Stimulated activated naive CD8-positive, alpha-beta T cell treated with anti-CD3 and anti-CD28 coated beads, Interleukin-15, Interleukin-2, amounts not matched to agents 100 ng/mL and 50 ng/mL, for 24 hours (primary cell): Measurements from ENCODE around the gene MINPP1.

Experiments
- H3K27ac Mint-ChIP-seq: one replicate; pipeline ENCODE4 v1.8.0; 2021; ENCODE audit warnings: mild to moderate bottlenecking, mixed read lengths
- H3K27me3 Mint-ChIP-seq: one replicate; pipeline ENCODE4 v1.8.0; 2021; ENCODE audit warnings: mixed read lengths
- H3K36me3 Mint-ChIP-seq: one replicate; pipeline ENCODE4 v1.8.0; 2021; ENCODE audit warnings: low read depth, mixed read lengths
- H3K4me1 Mint-ChIP-seq: one replicate; pipeline ENCODE4 v1.8.0; 2021; ENCODE audit warnings: low read depth, mixed read lengths
- H3K4me3 Mint-ChIP-seq: one replicate; pipeline ENCODE4 v1.8.0; 2021; ENCODE audit warnings: mild to moderate bottlenecking, mixed read lengths
- H3K9me3 Mint-ChIP-seq: one replicate; pipeline ENCODE4 v1.8.0; 2021; ENCODE audit warnings: mixed read lengths

Gene MINPP1

GRCh38 chr10:87544721-87545120 is 40.0 kb downstream of the MINPP1 start:
- Mint-ChIP-seq H3K4me1 (peaks cover 17% of the 10 kb centered on the region), H3K36me3 (peaks cover 34% of the 10 kb centered on the region), H3K27me3 (no peaks in the 10 kb centered on the region), H3K4me3 (no peak overlapping the region), H3K9me3 (peaks cover 18% of the 10 kb centered on the region), H3K27ac (no peak overlapping the region)

DNA sequence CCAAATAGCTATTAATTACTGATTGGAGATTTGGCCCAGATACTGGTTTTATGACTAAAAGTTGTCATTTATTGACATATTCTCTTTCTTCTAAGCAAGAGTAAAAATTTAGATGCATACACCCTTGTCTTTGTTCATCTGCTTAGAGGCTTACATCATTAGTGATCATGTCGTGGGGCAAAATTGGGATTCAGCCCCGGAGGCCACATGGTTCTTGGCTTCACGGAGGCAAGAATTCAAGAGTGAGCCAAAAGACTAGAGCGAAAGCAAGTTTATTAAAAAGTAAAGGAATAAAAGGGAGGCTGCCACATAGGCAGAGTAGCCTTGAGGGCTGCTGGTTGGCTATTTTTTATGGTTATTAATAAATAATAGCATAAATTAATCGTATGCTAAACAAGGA is 41.1 kb downstream of the MINPP1 start:
- Mint-ChIP-seq H3K27me3 (no peaks in the 10 kb centered on the region), H3K4me3 (no peak overlapping the region), H3K36me3 (peaks cover 33% of the 10 kb centered on the region), H3K9me3 (peaks cover 18% of the 10 kb centered on the region), H3K4me1 (peaks cover 16% of the 10 kb centered on the region), H3K27ac (no peak overlapping the region)

GRCh38 chr10:87546210-87546609 is 41.5 kb downstream of the MINPP1 start:
- H3K36me3 Mint-ChIP-seq: peaks cover 33% of the 10 kb centered on the region
- H3K9me3 Mint-ChIP-seq: peaks cover 18% of the 10 kb centered on the region
- no peaks in the 10 kb centered on the region for H3K27me3 Mint-ChIP-seq
- peaks cover 21% of the 10 kb centered on the region for H3K4me1 Mint-ChIP-seq
- no peak overlapping the region for H3K4me3 Mint-ChIP-seq
- H3K27ac Mint-ChIP-seq: no peak overlapping the region

- peaks cover 22% of the 10 kb centered on the region for H3K4me1 Mint-ChIP-seq
- no peak overlapping the region for H3K4me3 Mint-ChIP-seq
These were observed 42.3 kb downstream of the MINPP1 start for GRCh38 chr10:87546971-87547413.

GRCh38 chr10:87547734-87548311 is 43.1 kb downstream of the MINPP1 start:
- H3K4me3 Mint-ChIP-seq: no peak overlapping the region
- peaks cover 26% of the 10 kb centered on the region for H3K36me3 Mint-ChIP-seq
- peaks cover 5% of the 10 kb centered on the region for H3K9me3 Mint-ChIP-seq
- no peak overlapping the region for H3K27ac Mint-ChIP-seq
- H3K4me1 Mint-ChIP-seq: peaks cover 24% of the 10 kb centered on the region
- no peaks in the 10 kb centered on the region for H3K27me3 Mint-ChIP-seq

More at GRCh38 chr10:87546971-87547413, 42.3 kb downstream of the MINPP1 start:
- Mint-ChIP-seq H3K27me3 (no peaks in the 10 kb centered on the region), H3K9me3 (peaks cover 11% of the 10 kb centered on the region), H3K36me3 (peaks cover 26% of the 10 kb centered on the region), H3K27ac (no peak overlapping the region)

DNA sequence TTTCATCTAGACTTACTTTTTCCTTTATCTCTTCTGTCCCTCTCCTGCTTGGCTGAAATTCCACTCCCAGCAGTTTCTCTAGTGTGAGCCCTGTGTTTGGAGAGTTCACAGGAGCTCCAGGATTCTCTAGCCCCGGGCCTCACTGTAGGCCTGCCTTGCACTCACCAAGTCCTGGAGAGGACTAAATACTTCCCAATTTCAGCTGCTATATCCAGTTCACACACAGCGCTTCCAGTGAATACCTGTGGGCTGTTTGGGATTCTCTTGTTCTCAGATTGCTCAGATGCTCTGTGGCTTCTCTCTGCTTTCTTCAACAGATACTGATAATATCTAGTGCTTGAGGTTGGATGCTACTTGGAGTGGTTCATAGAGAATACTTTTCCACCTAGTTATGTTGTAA is 46.0 kb downstream of the MINPP1 start:
- Mint-ChIP-seq H3K36me3 (peaks cover 30% of the 10 kb centered on the region), H3K4me1 (peaks cover 20% of the 10 kb centered on the region), H3K27ac (no peak overlapping the region)

GRCh38 chr10:87551326-87551725 is 46.6 kb downstream of the MINPP1 start:
- H3K4me3 Mint-ChIP-seq: no peak overlapping the region
- no peaks in the 10 kb centered on the region for H3K9me3 Mint-ChIP-seq
- no peaks in the 10 kb centered on the region for H3K27me3 Mint-ChIP-seq
- peaks cover 30% of the 10 kb centered on the region for H3K36me3 Mint-ChIP-seq
- H3K4me1 Mint-ChIP-seq: peaks cover 18% of the 10 kb centered on the region
- H3K27ac Mint-ChIP-seq: no peak overlapping the region

More for the DNA sequence above, 46.0 kb downstream of the MINPP1 start:
- H3K4me3 Mint-ChIP-seq: no peak overlapping the region
- H3K9me3 Mint-ChIP-seq: no peaks in the 10 kb centered on the region
- H3K27me3 Mint-ChIP-seq: no peaks in the 10 kb centered on the region

GRCh38 chr10:87552248-87552929 is 47.7 kb downstream of the MINPP1 start:
- no peak overlapping the region for H3K4me3 Mint-ChIP-seq
- H3K9me3 Mint-ChIP-seq: no peaks in the 10 kb centered on the region
- no peak overlapping the region for H3K27ac Mint-ChIP-seq
- H3K4me1 Mint-ChIP-seq: peaks cover 18% of the 10 kb centered on the region
- H3K27me3 Mint-ChIP-seq: no peaks in the 10 kb centered on the region
- peaks cover 27% of the 10 kb centered on the region for H3K36me3 Mint-ChIP-seq

- peaks cover 14% of the 10 kb centered on the region for H3K36me3 Mint-ChIP-seq
- no peaks in the 10 kb centered on the region for H3K9me3 Mint-ChIP-seq
- no peak overlapping the region for H3K27ac Mint-ChIP-seq
- H3K4me3 Mint-ChIP-seq: no peak overlapping the region
- peaks cover 8% of the 10 kb centered on the region for H3K4me1 Mint-ChIP-seq
- no peaks in the 10 kb centered on the region for H3K27me3 Mint-ChIP-seq
These were observed 52.7 kb downstream of the MINPP1 start for GRCh38 chr10:87557409-87557808.

DNA sequence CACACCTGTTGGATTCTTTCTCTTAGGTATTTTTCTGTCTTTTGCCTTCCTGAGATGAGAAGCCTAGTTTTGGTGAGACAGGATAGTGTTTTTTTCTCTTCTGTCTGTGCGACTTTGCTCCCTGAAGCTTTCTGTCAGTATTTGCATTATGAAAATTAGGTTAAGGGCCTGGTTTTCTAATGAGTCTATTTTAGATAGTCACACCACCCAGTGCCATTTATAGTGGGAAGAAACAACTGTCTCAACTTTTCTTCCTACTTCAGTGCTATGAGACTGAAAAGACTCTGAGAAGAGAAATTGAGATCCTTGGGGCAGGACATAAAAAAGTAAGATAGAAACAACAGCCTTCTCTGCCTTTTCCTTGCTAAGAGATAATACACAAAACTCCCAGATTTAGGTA is 53.6 kb downstream of the MINPP1 start:
- H3K4me1 Mint-ChIP-seq: peaks cover 8% of the 10 kb centered on the region
- H3K27ac Mint-ChIP-seq: no peak overlapping the region
- peaks cover 4% of the 10 kb centered on the region for H3K36me3 Mint-ChIP-seq
- no peaks in the 10 kb centered on the region for H3K9me3 Mint-ChIP-seq
- H3K27me3 Mint-ChIP-seq: peaks cover 4% of the 10 kb centered on the region
- no peak overlapping the region for H3K4me3 Mint-ChIP-seq

GRCh38 chr10:87559392-87559791 is 54.7 kb downstream of the MINPP1 start:
- peaks cover 6% of the 10 kb centered on the region for H3K27me3 Mint-ChIP-seq
- H3K4me3 Mint-ChIP-seq: no peak overlapping the region
- no peak overlapping the region for H3K27ac Mint-ChIP-seq
- no peaks in the 10 kb centered on the region for H3K36me3 Mint-ChIP-seq
- H3K4me1 Mint-ChIP-seq: peaks cover 8% of the 10 kb centered on the region
- H3K9me3 Mint-ChIP-seq: no peaks in the 10 kb centered on the region

DNA sequence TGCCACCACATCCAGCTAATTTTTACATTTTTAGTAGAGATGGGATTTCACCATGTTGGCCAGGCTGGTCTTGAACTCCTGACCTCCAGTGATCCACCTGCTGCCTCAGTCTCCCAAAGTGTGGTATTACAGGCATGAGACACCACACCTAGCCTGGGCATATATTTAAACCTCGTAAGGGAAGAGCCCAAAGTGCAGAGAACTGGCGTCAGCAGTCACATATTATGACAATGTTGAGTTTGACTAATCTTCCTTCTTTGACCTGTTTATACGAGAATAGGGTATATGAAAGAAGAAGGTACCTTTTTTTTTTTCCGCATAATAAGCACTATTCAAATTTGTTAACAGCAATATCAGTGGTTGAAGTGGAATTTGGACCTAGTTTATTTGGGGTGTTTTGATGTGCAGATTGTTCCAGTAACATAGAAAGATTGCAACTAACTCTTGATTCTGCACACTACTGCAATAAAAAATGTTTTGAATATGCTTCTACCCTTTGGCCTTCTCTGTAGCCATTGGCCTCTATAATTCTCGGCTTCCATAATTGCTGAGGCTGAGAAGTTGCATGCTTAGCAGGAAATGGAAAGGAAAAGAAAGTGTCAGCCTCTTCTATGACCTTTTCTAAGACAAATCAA is 55.9 kb downstream of the MINPP1 start:
- Mint-ChIP-seq H3K4me3 (no peak overlapping the region), H3K27ac (no peak overlapping the region)

DNA sequence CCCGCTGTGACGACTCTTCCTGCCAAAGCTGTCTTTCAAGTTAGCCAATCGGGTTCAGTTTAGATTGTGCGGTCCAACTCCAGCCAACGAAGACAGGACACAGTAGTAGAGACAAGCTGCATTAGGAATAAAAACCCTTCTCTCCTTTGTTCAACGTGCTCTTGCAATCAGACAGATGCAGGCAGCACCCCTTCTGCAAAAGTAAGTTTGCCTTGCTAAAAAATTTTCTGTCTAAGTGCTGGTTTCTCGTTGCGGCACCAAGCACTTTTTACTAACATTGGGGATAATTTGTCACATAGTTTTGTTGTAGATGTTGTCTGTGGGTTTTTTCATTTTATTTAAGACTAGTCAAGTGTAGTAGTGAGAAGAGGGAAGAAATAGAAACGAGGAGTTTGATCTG is 58.1 kb downstream of the MINPP1 start:
- Mint-ChIP-seq H3K36me3 (peaks cover 4% of the 10 kb centered on the region), H3K27me3 (peaks cover 25% of the 10 kb centered on the region), H3K27ac (no peak overlapping the region), H3K9me3 (peaks cover 19% of the 10 kb centered on the region), H3K4me1 (no peaks in the 10 kb centered on the region), H3K4me3 (no peak overlapping the region)

More for the DNA sequence above, 55.9 kb downstream of the MINPP1 start:
- Mint-ChIP-seq H3K4me1 (peaks cover 8% of the 10 kb centered on the region), H3K36me3 (peaks cover 4% of the 10 kb centered on the region), H3K9me3 (peaks cover 8% of the 10 kb centered on the region), H3K27me3 (peaks cover 11% of the 10 kb centered on the region)

DNA sequence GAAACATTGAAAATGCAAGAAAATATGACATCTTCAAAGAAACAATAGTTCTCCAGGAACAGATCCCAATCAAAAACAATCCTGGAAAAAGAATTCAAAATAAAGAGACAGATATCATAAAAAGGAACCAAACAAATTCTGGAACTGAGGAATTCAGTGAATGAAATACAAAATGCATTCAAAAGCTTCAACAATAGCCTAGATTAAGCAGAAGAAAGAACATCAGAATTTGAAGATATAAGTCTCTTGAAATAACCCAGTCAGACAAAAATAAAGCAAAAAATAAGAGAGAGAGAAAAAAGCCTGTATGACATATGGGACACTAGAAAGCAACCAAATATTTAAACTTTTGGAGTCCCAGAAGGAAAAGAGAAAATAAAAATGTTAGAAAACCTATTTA is 60.3 kb downstream of the MINPP1 start:
- Mint-ChIP-seq H3K27me3 (peaks cover 37% of the 10 kb centered on the region), H3K36me3 (peaks cover 4% of the 10 kb centered on the region), H3K27ac (no peak overlapping the region), H3K4me3 (no peak overlapping the region), H3K4me1 (no peaks in the 10 kb centered on the region), H3K9me3 (peaks cover 19% of the 10 kb centered on the region)

DNA sequence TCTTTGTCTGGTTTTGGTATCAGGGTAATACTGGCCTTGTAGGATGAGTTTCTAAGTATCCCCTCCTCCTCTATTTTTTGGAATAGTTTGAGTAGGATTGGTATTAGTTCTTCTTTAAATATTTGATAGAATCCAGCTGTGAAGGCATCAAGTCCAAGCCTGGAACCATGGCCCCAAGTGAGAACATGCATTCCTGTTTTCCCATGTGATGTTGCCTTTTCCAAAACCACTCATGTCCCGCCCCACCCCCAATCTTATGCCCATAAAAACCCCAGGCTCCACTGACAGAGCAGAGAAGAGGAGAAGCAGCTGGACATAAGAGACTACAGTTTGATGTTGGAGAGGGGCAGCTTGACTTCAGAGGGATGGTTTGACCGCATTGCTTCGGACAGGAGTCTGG is 71.2 kb downstream of the MINPP1 start:
- Mint-ChIP-seq H3K27me3 (peaks cover 36% of the 10 kb centered on the region), H3K9me3 (no peaks in the 10 kb centered on the region), H3K36me3 (no peaks in the 10 kb centered on the region), H3K4me3 (no peak overlapping the region), H3K4me1 (no peaks in the 10 kb centered on the region), H3K27ac (no peak overlapping the region)
